ENCODE results near the gene PLEKHM3.

DNA sequence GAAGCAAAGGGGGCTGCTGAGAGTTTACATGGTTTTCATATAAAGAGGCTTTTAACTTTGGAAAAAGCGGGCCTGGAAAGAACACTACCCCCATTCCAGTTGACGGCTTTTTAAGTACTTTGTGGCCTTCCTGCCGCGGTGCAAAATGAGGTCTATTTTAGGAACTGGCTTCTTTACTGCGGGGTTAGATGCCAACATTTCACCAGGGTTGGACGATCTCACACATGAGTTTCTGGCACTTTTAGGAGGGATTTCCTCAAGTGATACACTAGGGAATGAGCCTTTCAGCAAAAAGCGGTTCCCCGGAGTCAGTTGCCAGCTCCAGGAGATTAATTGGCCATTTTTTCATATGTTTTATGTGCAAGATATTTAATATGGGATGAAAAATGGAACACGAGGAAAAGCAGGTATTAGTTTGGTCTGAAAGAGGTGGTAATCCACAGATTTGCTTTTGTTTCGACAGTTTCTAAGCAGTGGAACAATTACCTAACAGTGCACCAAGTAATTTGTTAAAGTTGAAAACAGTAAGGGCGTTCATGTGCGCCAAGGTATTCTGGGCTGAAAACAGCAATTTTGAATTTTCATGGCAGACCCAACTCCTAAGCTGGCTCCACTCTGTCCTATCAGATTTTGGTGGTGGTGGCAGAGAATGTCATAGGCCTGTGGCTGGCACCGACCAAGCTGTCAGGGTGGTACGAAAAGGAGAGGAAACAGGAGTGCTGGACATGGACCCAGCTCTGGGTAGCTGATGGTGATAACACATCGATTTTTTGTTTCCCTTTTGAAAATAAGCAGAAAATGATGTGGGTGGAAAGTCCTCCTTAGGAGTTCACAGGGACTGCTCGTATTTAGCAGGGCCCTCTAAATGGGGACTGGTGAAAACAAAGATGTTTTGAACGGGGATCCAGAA is 200.0 kb downstream of the PLEKHM3 start:
- TF ChIP-seq, protein P1, sequence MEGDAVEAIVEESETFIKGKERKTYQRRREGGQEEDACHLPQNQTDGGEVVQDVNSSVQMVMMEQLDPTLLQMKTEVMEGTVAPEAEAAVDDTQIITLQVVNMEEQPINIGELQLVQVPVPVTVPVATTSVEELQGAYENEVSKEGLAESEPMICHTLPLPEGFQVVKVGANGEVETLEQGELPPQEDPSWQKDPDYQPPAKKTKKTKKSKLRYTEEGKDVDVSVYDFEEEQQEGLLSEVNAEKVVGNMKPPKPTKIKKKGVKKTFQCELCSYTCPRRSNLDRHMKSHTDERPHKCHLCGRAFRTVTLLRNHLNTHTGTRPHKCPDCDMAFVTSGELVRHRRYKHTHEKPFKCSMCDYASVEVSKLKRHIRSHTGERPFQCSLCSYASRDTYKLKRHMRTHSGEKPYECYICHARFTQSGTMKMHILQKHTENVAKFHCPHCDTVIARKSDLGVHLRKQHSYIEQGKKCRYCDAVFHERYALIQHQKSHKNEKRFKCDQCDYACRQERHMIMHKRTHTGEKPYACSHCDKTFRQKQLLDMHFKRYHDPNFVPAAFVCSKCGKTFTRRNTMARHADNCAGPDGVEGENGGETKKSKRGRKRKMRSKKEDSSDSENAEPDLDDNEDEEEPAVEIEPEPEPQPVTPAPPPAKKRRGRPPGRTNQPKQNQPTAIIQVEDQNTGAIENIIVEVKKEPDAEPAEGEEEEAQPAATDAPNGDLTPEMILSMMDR (conservative IDR thresholded peaks at IDR 0.05; ENCODE audit: low read length) = no peak
- TF ChIP-seq EZH2phosphoT487 (IDR thresholded peaks at IDR 0.05; ENCODE audit: borderline replicate concordance) = no peak
